ENCODE data around the gene ANKRD13B.
A peak's percentile ranks its signal among the peaks of the same experiment; 100 is the strongest.

ANKRD13B gene

DNA sequence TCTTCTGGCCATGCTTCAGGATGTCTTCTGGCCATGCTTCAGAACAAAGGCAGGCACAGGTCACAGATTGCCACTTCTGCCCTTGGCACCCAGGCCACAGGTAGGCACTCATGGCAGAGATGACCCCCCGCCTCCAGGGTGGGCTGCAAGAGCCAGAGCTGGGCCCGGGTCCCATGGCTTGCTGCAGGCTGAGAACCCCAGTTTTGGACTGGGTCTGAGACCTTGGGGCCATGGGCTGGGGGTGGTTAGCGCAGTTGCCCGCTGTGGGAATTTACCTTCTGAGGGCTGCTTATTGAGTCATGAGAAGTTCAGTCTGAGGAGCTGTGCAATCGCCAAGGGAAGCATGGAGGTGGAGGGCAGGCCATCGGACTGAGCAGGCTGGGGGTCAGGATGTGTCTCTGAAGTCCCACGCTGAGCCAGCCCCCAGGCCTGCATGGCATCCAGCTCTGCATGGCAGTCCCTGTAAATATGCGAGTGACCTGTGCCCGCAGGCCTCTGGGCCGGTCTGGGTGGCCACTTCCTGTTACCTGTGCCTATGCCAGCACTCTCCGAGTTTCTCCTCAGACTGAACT, 1.7 kb downstream of the ANKRD13B start:
- no peak for DNase-seq (ENCODE audit: low read depth in 3 of 3, low spot score in 1 of 3)

DNA sequence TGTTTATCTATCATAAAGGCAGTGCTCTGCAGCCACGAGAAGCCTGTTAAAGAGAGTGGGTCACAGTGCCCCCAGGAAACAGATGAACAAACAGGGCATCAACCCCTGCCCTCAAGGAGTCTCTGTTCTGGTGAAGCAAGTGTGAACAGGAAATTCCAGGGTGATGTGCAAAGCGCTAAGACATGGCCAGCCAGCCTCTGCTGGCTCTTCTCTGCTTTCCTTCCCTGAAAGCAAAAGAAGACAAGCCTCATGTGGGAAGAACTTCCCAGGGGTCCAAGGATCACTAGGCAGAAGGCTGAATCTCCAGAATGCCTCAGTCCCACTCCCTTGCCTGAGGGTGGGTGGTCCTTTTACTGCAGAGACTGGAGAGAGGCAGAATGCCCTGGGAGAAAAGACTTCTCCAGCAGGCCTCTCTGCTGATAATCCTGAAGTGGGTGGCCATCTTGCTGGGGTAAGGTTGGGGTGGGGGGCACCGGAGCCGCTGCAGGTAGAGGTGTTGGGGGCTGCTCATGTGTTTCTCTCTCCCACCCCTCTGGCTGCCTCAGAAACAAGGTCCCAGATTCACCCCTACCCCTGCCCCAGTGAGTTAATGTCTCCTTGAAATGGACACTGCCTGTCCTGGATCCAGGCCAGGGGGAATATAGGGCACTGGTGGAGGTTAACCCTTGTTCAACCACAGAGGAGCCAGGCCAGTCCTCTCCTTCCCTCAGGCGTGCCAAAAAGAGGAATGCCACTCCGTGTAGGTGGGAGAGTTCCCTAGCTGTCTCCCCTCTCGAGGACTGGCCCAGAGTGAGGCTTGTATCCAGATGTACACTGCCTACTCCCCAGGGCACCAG, 2.4 kb downstream of the ANKRD13B start:
- DNase-seq (ENCODE audit: low read depth in 3 of 3, low spot score in 1 of 3) = no peak

DNA sequence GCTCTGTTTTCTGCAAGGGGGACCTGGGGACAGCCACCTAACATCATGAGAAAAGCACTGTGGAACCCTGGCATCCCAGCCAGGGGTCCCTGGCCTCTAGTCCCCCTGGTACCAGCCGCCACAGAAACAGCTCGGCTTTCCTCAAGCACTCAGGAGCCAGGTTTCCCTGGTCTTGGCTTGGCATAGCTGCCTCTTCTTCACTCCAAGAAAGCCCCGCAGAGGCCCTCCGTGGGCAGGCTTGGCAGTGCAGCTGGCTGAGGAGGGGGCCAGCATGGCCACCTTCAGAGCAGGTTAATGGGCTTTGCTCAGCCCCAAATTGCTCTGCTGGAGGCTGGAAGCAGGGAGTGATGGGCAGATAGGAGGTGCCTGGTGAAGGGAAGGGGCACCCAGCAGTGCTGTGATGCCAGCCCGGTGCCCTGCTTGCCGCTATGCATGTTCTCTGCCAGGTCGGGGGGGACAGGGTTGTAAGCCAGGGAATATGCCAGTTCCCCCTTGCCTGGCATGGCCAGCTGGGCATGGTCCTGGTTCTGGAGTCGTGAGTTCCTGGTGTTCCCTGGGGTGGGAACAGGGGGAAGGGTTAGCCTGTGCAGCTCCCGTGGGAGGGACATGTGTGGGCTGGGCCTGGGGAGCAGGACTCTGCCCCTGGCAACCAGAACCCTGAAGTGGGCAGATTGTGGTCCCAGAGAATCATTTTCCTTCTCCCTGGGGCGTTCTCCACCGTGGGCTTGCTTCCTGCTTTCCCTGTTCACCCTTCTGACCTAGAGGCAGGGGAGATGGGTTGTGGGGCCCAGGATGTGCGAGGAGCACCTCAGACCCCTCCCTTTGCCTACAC, 3.2 kb downstream of the ANKRD13B start:
- no peak for DNase-seq (ENCODE audit: low read depth in 3 of 3, low spot score in 1 of 3)

DNA sequence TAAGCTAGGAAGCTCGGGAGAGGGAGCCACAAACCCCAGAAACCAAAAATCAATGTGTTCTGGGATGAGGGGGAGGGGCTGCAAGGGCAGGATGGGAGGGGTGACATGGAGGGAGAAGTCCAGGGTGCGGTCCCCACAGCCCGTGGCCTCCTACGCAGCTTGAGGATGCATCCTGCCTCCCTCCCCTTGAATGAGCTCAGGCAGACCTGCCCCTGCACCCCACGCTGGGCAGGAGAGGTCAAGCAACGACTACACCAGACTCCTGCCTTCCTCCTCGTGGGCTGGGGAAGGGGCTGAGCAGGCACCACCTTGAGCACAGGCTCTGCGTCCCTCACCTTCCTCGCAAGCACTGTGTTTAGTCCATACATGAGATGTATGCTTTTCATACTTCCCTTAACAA, 3.9 kb downstream of the ANKRD13B start:
- no peak for DNase-seq (ENCODE audit: low read depth in 3 of 3, low spot score in 1 of 3)

DNA sequence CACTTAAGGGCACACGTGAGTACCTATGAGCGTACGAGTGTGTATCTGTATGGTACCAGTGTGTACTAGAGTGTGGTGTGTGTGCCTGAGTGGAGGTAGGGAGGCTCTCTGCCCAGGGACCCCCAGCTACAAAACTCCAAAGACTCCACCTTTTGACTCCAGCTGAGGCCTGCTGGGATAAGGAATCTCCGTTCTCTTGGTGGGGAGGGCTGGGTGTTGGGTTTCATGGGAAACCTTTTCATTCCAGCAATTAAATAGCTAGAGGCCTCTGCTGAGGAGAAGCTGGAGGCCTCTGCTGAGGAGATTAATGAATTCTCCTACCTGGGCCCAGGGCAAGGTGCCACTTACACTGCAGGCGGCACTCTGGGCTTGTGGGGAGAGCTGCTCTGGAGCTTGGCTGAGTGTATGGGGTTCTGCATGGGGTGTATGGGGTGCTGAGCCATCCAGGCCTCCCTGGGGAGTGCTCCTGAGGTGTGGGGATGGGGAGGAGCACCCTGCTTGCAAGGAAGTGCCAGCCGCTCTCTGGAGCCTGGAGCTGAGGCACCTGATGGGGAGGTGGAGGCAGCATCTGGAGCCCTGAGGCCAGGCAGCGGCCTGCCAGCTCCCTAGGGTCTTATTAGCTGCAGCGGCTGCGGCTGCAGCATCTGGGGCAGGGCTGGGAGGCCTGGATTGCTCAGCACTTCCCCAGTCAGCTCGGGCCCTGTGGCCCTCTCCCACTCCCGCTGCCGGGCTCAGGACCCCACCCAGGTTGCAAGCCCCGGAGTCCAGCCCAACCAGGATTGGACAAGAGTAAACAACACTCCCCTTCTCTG, 4.6 kb downstream of the ANKRD13B start:
- DNase-seq (ENCODE audit: low read depth in 3 of 3, low spot score in 1 of 3) = no peak

DNA sequence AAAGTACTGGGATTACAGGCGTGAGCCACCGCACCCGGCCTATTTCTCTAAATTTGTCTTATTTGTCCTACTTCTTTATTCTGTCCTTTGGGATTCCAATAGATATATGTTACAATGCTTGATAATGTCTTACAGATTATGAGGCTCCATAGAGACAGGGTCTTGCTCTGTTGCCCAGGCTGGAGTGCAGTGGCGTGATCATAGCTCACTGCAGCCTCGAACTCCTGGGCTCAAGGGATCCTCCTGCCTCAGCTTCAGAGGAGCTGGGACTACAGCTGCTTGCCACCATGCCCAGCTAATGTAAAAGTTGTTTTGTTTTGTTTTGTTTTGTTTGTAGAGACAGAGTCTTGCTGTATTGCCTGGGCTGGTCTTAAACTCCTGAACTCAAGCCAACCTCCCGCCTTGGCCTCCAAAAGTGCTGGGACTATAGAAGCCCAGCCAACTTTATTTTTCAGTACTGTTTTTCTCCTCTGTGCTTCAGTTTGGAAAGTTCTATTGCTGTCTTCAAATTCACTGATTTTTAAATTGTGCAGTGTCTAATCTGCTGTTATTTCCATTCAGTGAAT, 10.3 kb downstream of the ANKRD13B start:
- no peak for DNase-seq (ENCODE audit: low read depth in 3 of 3, low spot score in 1 of 3)

GRCh38 chr17:29607557-29608195, 14.7 kb downstream of the ANKRD13B start:
- DNase-seq (ENCODE audit: low read depth in 3 of 3, low spot score in 1 of 3) = no peak

DNA sequence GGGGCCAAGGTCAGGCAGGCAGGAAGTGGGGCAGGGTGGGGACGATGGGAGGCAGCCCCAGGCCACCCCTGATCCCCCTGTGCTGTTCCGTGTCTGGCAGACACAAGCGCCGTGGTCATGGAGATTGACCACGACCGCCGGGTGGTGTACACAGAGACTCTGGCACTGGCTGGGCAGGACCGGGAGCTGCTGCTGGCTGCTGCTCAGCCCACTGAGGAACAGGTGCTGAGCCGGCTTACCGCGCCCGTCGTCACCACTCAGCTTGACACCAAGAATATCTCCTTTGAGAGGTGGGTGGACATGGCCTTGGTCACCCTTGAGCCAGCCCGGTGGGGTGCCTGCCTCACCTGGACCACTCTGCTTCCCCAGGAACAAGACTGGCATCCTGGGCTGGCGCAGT, 16.1 kb downstream of the ANKRD13B start:
- DNase-seq (ENCODE audit: low read depth in 3 of 3, low spot score in 1 of 3) = no peak

DNA sequence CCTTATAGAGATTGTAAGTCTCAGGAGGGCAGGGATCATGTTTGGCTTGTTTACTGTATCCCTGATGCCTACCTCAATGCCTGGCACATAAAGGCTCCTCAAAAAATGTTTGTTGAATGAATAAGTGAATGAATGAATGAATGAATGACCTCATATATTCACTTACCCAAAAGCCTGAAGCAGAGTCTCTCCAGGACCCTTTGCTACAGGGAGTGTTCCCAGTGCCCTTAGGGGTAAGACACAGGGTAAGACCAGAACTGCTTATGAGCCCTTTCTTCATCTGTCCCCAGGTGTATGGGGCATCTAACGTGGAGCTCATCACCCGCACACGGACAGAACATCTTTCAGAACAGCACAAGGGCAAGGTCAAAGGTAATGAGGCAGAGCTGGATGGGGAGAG, 17.5 kb downstream of the ANKRD13B start:
- DNase-seq (ENCODE audit: low read depth in 3 of 3, low spot score in 1 of 3) = no peak

DNA sequence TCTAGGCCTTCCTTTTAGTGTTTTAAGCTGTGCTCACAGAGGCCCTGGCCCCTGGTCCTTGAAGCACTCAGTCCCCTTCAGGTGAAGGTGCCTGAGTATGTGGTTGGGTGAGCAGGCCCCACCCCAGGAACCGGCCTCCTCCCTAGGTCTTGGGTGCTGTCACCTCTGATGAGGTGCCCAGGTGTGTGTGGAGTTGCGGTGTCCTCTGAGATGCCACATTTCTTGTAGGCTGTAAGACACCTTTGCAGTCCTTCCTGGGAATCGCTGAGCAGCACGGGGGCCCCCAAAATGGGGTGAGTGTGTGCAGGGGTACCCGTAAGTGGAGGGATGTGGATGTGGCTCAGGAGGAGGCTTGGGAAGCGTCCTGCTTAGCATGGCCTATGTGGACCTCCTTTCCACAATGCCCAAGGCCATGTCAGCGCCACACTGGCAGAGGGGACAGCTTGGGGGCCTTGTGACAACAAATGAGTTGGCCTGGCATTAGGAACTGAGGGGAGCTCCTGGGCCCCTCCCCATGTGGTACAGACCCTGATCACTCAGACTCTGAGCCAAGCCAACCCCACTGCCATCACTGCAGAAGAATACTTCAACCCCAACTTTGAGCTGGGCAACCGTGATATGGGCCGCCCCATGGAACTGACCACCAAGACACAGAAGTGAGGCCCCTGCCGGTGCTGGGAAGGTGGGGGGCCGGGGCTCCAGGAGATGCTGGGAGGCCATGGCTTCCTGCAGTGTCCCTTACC, 18.6 kb downstream of the ANKRD13B start:
- DNase-seq (ENCODE audit: low read depth in 3 of 3, low spot score in 1 of 3) = no peak

- no peak for DNase-seq (ENCODE audit: low read depth in 3 of 3, low spot score in 1 of 3)
Observed at GRCh38 chr17:29612094-29612403, 19.1 kb downstream of the ANKRD13B start.

DNA sequence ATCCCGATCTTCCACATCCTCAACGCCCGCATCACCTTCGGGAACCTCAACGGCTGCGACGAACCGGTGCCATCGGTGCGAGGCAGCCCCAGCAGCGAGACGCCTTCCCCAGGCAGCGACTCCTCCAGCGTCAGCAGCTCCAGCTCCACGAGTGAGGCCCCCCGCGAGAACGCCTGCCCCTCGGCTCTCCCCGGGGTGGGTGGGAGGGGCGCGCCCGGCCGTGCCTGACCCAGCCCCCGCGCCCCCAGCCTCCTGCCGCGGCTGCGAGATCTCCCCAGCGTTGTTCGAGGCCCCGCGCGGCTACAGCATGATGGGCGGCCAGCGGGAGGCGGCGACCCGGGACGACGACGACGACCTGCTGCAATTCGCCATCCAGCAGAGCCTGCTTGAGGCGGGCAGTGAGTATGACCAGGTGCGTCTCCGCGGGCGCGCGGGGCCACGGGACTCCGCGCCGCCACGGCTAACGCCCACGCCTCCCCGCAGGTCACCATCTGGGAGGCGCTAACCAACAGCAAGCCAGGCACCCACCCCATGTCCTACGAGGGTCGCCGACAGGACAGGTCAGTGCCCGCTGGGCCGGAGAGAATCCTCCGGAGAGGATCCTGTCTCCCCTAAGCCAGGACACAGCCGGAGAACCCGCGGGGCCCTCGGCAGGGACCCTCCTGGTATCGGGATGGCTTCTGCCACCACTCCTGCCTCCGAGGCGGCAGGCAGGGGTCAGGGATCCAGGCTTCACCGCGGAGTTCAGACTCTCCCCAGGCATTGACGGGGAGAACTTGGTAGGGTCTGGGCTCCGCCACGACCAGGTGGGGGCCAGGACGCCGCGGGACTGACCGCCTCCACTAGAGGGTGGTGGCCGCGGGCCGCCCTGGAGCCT, 19.7 kb downstream of the ANKRD13B start:
- DNase-seq (ENCODE audit: low read depth in 3 of 3, low spot score in 1 of 3) = no peak

- DNase-seq (ENCODE audit: low read depth in 3 of 3, low spot score in 1 of 3) = peak; percentile 75 to 96 (median 82)
Observed at GRCh38 chr17:29613352-29613837, 20.5 kb downstream of the ANKRD13B start.

DNA sequence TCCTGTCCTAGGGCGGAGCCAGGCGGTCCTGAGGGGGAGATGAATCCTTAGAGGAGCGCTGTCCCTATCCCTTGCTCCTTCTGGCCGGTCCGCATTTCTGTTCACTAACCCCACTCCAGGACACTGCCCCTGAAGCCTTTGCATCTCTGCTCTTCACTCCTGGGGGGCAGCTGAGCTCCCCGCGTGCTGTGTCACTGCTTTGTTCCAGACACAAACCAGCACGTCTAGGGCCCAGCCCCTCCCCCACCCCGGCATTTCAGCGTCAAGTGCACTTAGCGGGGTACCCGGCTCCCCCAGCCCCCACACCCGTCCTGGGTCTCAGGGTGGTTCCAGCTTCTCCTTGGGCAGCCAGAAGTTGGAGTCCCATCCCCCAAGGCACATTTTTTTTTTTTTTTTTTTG, 20.9 kb downstream of the ANKRD13B start:
- no peak for DNase-seq (ENCODE audit: low read depth in 3 of 3, low spot score in 1 of 3)

- DNase-seq (ENCODE audit: low read depth in 3 of 3, low spot score in 1 of 3) = no peak
Observed at GRCh38 chr17:29614349-29615047, 21.6 kb downstream of the ANKRD13B start.

DNA sequence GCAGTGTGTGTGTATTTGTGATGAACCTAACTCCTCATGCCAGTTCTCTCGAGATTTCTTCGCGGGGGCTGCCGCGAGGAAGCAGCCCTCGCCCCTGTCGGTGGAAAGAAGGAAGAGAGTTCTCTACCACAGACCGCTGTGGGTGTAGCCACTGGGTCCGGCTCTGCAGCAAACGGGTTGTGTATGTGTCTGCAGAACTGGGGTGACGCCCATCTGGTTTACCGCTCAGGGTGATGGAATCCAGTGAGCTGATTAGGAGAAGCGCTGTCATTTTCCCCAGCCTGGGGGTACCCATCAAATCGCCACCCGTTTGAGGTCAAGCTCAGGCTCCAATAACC, 22.1 kb downstream of the ANKRD13B start:
- DNase-seq (ENCODE audit: low read depth in 3 of 3, low spot score in 1 of 3) = peak in 1 of 3 donors; percentile 49

DNA sequence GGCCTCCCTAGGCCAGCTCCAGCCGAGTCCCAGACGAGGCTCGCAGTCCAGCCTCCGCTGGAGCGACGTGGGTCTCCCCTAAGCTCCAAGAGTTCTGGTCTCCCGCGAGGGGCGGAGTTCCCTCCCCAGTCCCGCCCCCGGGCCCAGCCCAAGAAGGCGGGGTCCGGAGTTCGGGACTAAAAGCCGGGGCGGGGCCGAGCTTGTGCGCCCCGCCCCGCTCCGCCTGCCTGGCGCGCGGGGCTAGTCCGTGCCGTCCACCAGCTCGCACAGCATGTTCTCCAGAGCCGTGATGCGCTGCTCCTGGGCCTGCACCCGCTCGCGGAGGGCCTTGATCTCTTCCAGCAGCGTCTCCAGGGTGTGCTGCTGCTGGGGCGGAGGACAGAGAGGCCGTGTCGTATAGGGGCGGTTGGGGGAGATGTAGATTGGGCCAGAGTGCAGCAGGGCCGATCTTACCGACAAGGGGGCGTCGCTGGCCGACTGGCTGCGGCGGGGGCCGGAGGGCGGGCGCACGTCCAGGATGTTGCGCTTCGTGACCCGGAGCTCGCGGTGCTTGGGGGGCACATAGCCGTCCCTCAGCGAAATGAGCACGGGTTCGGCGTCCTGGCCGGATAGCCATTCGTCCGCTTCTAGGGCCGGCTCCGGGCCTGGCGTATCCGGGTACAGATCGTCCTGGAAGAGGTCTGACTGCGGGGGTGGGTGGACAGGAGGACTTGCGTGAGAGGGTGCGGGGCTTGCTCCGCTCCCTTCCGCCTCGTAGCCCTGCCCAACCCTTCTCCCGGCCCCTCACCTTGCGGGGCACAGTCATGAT, 22.8 kb downstream of the ANKRD13B start:
- DNase-seq (ENCODE audit: low read depth in 3 of 3, low spot score in 1 of 3) = peak; percentile 60 to 81 (median 69)
